ENCODE measurements around the gene MXD4.

DNA sequence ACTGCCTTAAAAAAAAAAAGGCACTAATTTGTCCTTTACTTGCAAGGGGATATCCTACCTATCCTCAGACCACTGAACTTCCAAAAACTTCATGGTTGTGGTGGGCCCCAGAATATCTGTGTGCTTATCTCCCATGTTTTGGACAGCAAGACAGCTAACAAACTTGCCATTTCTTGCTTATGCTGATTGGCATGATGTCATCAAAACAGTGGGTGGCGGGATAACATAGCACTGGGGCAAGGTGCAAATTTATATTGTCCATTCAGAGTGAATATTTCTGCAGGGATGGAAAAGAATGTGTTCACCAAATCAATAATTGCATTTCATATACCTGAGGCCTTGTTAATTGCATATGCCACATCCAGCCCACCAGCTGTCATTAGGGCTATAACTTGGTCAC lies 43.5 kb downstream of the MXD4 start:
- TF ChIP-seq EZH2phosphoT487 (IDR thresholded peaks at IDR 0.05; ENCODE audit: low read length): no peak
- no peak for TF ChIP-seq EZH2 (optimal IDR thresholded peaks at IDR 0.05; ENCODE audit: low read depth, low read length)
- TF ChIP-seq CTCF (IDR thresholded peaks at IDR 0.05; ENCODE audit: low read length): no peak

Data from MM.1S (cell line).